ENCODE measurements around the gene KRIT1. TPM values are rescaled to one million over a fixed set of nuclear protein-coding genes. Genes with fewer than 3 reads are reported as not detected.
"Not testable (repeated sequence)": the region's sequence is repeated elsewhere in the genome, so short reads cannot be mapped to it uniquely, and the experiment has no call there.

Gene KRIT1
- total RNA-seq, 1 donor from 2014 or later: 43.0 TPM

DNA sequence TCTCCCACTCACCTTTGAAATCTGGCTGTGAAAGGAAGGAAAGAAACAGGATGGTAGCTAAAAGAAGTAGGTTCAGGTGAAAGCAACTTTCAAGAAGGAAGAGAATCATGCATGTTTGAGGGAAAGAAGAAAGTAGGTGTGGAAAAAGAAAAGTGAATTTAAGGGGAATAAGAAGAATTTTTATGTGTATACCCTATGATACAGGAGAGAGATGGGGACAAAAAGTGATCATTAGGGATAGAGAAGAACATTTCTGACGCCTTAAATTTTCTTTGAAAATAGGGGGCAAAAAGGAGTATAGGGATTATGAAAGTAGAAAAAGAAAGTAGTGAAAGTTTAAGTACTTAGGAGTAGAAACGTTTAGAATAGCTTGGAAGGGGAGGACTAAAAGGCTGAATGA is 15.2 kb downstream of the KRIT1 start:
- Mint-ChIP-seq H3K27ac (peak overlapping the region; percentile 4), H3K4me1 (ENCODE audit: low read depth) (peaks cover 6% of the 10 kb centered on the region), H3K9me3 (peaks cover 3% of the 10 kb centered on the region), H3K4me3 (ENCODE audit: low read depth) (no peak overlapping the region), H3K36me3 (ENCODE audit: low read depth) (peaks cover 77% of the 10 kb centered on the region), H3K27me3 (ENCODE audit: low read depth) (no peaks in the 10 kb centered on the region)
- DNase-seq (ENCODE audit: low spot score): no peak
- intact Hi-C loops (cut with micrococcal nuclease): no loop called here

DNA sequence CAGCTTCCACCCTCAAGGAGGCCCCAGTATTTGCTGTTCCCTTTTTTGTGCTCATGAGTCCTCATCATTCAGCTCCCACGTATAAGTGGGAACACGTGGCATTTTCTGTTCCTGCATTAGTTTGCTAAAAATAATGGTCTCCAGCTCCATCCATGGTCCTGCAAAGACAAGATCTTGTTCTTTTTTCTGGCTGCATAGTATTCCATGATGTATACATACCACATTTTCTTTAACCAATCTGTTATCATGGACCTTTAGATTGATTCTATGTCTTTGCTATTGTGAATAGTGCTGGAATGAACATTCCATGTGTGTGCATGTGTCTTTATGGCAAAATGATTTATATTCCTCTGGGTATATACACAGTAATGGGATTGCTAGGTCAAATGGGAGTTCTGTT is 17.0 kb downstream of the KRIT1 start:
- Mint-ChIP-seq H3K4me3 (ENCODE audit: low read depth) (no peak overlapping the region), H3K36me3 (ENCODE audit: low read depth) (peaks cover 69% of the 10 kb centered on the region), H3K9me3 (peaks cover 3% of the 10 kb centered on the region), H3K4me1 (ENCODE audit: low read depth) (peaks cover 6% of the 10 kb centered on the region), H3K27me3 (ENCODE audit: low read depth) (no peaks in the 10 kb centered on the region), H3K27ac (no peak overlapping the region)
- DNase-seq (ENCODE audit: low spot score): no peak
- intact Hi-C loops (cut with micrococcal nuclease): no loop called here

DNA sequence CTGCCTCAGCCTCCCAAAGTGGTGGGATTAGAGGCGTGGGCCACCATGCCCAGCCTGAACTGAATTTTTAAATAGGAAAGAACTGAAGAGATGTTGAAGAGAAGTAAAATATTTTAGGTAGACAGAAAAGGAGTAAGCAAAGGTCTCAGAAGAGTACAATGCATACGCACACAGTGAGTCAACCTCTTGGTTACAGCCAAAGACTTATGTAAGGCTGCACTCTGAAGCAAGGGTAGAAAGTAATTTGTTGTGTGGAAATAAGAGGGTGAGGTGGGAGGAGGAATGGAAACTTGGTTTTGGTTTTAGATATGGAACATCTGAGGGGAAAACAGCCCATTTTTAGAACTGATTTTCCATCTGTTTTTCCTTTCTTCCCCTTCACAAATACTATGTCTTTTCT is 17.6 kb downstream of the KRIT1 start:
- no peak for DNase-seq (ENCODE audit: low spot score)
- intact Hi-C loops (cut with micrococcal nuclease): no loop called here
- peak overlapping the region; percentile 67 for H3K27ac Mint-ChIP-seq
- H3K27me3 Mint-ChIP-seq (ENCODE audit: low read depth): no peaks in the 10 kb centered on the region
- peaks cover 3% of the 10 kb centered on the region for H3K9me3 Mint-ChIP-seq
- H3K4me3 Mint-ChIP-seq (ENCODE audit: low read depth): no peak overlapping the region
- H3K36me3 Mint-ChIP-seq (ENCODE audit: low read depth): peaks cover 67% of the 10 kb centered on the region
- H3K4me1 Mint-ChIP-seq (ENCODE audit: low read depth): peaks cover 6% of the 10 kb centered on the region

DNA sequence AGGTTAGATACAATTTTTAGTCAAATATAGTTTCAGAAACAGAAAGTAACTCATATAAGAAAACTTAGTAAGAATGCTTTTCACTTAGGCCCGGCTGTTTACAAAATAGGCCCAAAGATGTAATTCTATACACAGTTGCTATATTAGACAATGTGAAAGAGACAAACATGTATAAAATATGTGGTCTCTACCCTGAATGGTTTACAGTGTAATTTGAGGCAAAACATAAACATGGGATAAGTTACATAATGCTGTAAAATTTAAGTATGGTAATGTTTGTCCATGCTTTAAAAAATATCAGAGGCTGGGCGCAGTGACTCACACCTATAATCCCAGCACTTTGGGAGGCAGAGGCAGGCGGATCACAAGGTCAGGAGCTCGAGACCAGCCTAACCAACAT is 18.7 kb downstream of the KRIT1 start:
- H3K9me3 Mint-ChIP-seq: peaks cover 3% of the 10 kb centered on the region
- intact Hi-C loops (cut with micrococcal nuclease): no loop called here
- no peak overlapping the region for H3K4me3 Mint-ChIP-seq (ENCODE audit: low read depth)
- peaks cover 60% of the 10 kb centered on the region for H3K36me3 Mint-ChIP-seq (ENCODE audit: low read depth)
- peaks cover 6% of the 10 kb centered on the region for H3K4me1 Mint-ChIP-seq (ENCODE audit: low read depth)
- H3K27ac Mint-ChIP-seq: no peak overlapping the region
- H3K27me3 Mint-ChIP-seq (ENCODE audit: low read depth): no peaks in the 10 kb centered on the region
- no peak for DNase-seq (ENCODE audit: low spot score)

DNA sequence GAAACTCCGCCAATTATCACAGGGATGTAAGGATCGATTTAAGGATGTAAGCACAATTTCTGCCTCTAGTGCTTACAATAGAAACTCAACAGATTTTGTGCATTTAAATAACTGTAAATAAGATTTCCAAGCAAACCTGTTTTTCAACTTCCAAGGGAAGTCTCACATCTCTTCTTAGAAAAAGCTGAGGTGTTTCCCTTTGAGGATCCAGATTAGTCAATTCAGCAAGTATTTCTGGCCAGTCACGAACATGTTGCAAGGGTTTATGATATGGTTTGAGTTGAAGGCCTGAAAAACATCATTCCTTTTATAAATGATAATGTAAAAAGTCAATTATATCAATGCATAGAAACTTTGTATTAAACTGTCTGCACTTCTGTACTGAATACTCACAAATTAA is 23.9 kb downstream of the KRIT1 start:
- no peak for DNase-seq (ENCODE audit: low spot score)
- Mint-ChIP-seq H3K4me3 (ENCODE audit: low read depth) (no peak overlapping the region), H3K9me3 (no peaks in the 10 kb centered on the region), H3K27me3 (ENCODE audit: low read depth) (no peaks in the 10 kb centered on the region), H3K36me3 (ENCODE audit: low read depth) (peaks cover 62% of the 10 kb centered on the region), H3K27ac (no peak overlapping the region), H3K4me1 (ENCODE audit: low read depth) (no peaks in the 10 kb centered on the region)
- intact Hi-C loops (cut with micrococcal nuclease): no loop called here

DNA sequence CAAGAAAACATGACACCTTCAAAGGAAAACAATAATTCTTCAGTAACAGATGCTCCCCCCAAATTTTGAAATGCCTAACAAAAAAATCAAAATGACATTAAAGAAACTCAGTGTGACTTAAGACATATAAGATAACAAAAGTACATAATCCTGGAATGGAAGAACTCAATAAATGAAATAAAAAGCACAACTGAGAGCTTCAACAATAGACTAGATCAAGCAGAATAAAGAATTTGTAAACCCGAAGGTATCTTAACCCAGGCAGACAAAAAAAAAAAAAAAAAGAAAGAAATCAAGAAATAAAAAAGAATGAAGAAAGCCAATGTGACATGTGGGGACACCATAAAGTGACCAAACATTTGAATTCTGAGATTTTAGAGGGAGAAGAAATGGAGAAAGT is 39.0 kb downstream of the KRIT1 start:
- Mint-ChIP-seq H3K9me3 (peaks cover 42% of the 10 kb centered on the region), H3K27ac (no peak overlapping the region), H3K4me3 (ENCODE audit: low read depth) (no peak overlapping the region), H3K4me1 (ENCODE audit: low read depth) (peaks cover 16% of the 10 kb centered on the region), H3K36me3 (ENCODE audit: low read depth) (peaks cover 86% of the 10 kb centered on the region), H3K27me3 (ENCODE audit: low read depth) (no peaks in the 10 kb centered on the region)
- DNase-seq (ENCODE audit: low spot score): no peak
- intact Hi-C loops (cut with micrococcal nuclease): no loop called here

DNA sequence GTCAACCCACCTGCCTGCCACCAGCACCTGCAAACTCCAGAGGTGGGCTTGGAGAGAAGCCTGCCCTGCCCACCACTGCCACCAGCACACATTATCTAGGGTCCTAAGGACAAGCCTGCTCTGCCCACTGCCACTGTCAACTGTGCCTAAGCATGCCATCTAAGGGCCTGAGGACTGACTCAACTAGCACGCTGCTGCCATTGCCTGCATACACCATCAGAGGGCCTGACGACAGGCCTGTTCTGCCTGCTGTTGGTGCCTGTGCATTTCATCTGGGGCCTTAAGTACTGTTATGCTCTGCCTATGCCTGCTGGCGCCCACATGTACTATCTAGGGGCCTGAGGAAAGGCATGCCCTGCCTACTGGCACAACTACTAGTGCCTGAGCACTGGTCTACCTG is 39.7 kb downstream of the KRIT1 start:
- Mint-ChIP-seq H3K36me3 (ENCODE audit: low read depth) (peaks cover 81% of the 10 kb centered on the region), H3K4me1 (ENCODE audit: low read depth) (peaks cover 16% of the 10 kb centered on the region), H3K27me3 (ENCODE audit: low read depth) (no peaks in the 10 kb centered on the region), H3K27ac (no peak overlapping the region), H3K4me3 (ENCODE audit: low read depth) (no peak overlapping the region), H3K9me3 (peaks cover 39% of the 10 kb centered on the region)
- intact Hi-C loops (cut with micrococcal nuclease): no loop called here
- no peak for DNase-seq (ENCODE audit: low spot score)

DNA sequence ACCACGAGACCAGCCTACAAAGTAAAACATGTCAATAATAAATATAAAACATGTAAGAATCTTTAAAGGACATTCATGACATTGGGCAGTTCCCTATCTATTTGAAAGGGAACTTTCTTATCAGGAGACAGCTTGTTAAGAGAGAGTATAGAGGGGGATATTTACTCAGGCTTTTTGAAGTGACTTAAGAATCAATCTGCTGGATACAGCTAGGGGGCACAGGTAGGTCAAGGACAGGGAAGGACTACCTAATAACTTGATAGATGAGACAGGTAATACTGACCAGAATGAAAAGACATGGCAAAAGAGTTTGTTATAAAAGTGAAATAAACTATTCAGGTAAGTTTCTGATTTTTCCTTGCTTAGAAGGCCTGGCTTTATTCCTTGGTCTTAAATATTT is 44.9 kb downstream of the KRIT1 start:
- Mint-ChIP-seq H3K9me3 (no peaks in the 10 kb centered on the region), H3K4me1 (ENCODE audit: low read depth) (no peaks in the 10 kb centered on the region), H3K4me3 (ENCODE audit: low read depth) (no peak overlapping the region), H3K36me3 (ENCODE audit: low read depth) (peaks cover 65% of the 10 kb centered on the region), H3K27ac (no peak overlapping the region), H3K27me3 (ENCODE audit: low read depth) (no peaks in the 10 kb centered on the region)
- DNase-seq (ENCODE audit: low spot score): no peak
- intact Hi-C loops (cut with micrococcal nuclease): no loop called here

DNA sequence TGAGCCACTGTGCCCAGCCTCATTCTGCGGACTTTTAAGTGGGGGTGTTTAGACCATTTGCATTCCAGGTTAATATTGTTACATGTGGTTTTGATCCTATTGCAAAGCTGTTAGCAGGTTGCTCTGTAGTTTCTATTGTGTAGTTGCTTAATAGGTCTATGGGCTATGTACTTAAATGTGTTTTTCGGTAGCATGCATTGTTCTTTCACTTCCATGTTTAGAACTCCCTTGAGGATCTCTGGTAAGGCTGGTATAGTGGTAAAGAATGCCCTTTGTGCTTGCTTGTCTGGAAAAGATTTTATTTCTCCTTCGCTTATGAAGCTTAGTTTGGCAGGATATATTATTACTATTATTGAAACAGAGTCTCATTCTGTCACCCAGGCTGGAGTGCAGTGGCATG is 53.4 kb downstream of the KRIT1 start:
- Mint-ChIP-seq H3K4me3 (ENCODE audit: low read depth) (no peak overlapping the region), H3K36me3 (ENCODE audit: low read depth) (peaks cover 53% of the 10 kb centered on the region), H3K9me3 (peaks cover 48% of the 10 kb centered on the region), H3K27ac (no peak overlapping the region), H3K27me3 (ENCODE audit: low read depth) (no peaks in the 10 kb centered on the region), H3K4me1 (ENCODE audit: low read depth) (no peaks in the 10 kb centered on the region)
- intact Hi-C loops (cut with micrococcal nuclease): no loop called here
- DNase-seq (ENCODE audit: low spot score): no peak

DNA sequence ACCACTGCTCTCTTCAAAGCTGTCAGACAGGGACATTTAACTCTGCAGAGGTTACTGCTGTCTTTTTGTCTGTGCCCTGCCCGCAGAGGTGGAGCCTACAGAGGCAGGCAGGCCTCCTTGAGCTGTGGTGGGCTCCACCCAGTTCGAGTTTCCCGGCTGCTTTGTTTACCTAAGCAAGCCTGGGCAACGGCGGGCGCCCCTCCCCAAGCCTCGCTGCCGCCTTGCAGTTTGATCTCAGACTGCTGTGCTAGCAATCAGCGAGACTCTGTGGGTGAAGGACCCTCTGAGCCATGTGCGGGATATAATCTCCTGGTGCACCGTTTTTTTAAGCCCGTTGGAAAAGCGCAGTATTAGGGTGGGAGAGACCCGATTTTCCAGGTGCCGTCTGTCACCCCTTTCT is 56.5 kb downstream of the KRIT1 start:
- intact Hi-C loops (cut with micrococcal nuclease); H3K27ac Mint-ChIP-seq; H3K27me3 Mint-ChIP-seq (ENCODE audit: low read depth); DNase-seq (ENCODE audit: low spot score); H3K4me1 Mint-ChIP-seq (ENCODE audit: low read depth); H3K4me3 Mint-ChIP-seq (ENCODE audit: low read depth): not testable (repeated sequence)
- H3K36me3 Mint-ChIP-seq (ENCODE audit: low read depth): peaks cover 30% of the 10 kb centered on the region
- peaks cover 42% of the 10 kb centered on the region for H3K9me3 Mint-ChIP-seq

DNA sequence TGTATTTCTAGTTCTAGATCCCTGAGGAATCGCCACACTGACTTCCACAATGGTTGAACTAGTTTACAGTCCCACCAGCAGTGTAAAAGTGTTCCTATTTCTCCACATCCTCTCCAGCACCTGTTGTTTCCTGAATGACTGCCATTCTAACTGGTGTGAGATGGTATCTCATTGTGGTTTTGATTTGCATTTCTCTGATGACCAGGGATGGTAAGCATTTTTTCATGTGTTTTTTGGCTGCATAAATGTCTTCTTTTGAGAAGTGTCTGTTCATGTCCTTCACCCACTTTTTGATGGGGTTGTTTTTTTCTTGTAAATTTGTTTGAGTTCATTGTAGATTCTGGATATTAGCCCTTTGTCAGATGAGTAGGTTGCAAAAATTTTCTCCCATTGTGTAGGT is 61.4 kb downstream of the KRIT1 start:
- Mint-ChIP-seq H3K9me3 (peaks cover 10% of the 10 kb centered on the region), H3K27me3 (ENCODE audit: low read depth) (peaks cover 21% of the 10 kb centered on the region)
- DNase-seq (ENCODE audit: low spot score); H3K4me1 Mint-ChIP-seq (ENCODE audit: low read depth); H3K4me3 Mint-ChIP-seq (ENCODE audit: low read depth); H3K36me3 Mint-ChIP-seq (ENCODE audit: low read depth); H3K27ac Mint-ChIP-seq; intact Hi-C loops (cut with micrococcal nuclease): not testable (repeated sequence)

DNA sequence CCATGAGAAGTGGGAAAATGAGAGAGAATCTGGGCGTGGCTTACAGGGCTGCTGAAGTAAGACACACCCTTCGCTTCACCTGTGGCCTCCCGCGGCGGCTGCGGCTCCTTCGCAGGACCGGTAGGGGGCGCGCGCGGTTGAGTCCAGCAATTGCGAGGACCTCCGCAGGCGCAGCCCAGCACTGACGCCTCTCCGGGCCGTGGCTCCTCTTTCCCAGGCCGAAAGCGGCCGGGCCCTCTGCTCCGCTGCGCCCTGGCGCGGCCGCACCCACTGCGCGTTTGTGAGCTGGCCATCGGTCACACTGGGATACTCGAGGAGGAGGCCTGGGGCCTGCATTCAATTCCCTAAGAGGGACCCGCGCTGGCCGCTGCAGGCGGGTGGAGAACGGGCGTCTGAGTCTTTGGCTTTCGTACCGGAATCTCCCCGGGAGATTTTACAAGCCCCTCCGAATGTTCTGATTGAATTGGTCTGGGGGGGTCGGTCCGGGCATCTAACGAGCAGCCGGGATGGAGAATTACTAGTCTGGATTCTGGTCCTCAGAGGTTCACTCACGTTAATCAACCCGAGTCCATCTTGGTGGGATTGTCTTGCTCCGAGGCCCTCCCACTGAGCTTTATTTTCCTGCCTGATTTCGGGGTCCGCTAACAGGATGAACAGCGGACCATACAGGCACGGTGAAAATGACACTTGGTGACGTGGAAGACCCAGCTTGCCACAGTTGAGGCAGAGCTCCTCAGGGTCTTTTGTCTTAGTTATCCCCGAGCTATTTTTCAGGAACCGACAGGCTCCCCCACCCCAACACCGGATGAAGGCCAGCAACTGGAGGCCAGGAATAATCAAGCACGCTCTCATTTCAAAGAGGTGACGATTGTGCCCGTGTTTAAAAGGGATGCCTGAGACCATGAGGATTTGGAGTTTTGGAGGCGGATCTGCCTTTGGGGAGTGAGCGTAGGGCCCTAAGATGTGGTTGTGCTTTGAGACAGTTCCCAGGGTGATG is 66.5 kb downstream of the KRIT1 start, which contains the start of gene LRRD1:
LRRD1 (minus strand) TSS at position 215 of the 997 bp plus-strand sequence. CDS start 13,940 bp downstream, outside the sequence.
- Mint-ChIP-seq H3K36me3 (ENCODE audit: low read depth) (no peaks in the 10 kb centered on the region), H3K27me3 (ENCODE audit: low read depth) (peaks cover 27% of the 10 kb centered on the region), H3K9me3 (no peaks in the 10 kb centered on the region), H3K27ac (no peak within 1 kb of the TSS), H3K4me1 (ENCODE audit: low read depth) (peaks cover 9% of the 10 kb centered on the region), H3K4me3 (ENCODE audit: low read depth) (peak within 1 kb of the TSS; percentile 69)
- intact Hi-C loops (cut with micrococcal nuclease): loop anchor here (2.0 kb wide), 3 partner anchors 44 to 268 kb away; partner anchors contain the start of genes ANKIB1, CYP51A1, GATAD1 and KRIT1
- DNase-seq (ENCODE audit: low spot score): peak; percentile 85

DNA sequence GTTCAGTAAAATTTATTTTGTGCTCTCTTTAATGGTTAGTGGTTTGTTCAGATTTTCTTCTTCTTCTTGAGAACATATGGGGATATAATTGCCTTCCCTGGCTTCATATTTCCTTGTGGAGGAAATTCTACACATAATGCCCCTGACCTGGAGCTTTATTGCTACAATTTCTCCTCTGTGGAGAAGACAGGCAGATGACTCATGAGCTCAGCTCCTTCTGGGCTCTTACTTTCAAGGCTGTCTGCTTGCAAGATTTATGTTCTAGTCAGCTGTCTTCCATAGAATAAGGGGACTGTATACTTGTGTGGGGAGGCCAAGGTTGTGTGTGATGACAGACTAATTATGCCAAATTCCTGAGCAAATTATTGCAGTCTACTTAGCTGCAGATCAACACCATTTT is 68.4 kb downstream of the KRIT1 start:
- peaks cover 35% of the 10 kb centered on the region for H3K27me3 Mint-ChIP-seq (ENCODE audit: low read depth)
- H3K9me3 Mint-ChIP-seq: no peaks in the 10 kb centered on the region
- intact Hi-C loops (cut with micrococcal nuclease): no loop called here
- no peak overlapping the region for H3K27ac Mint-ChIP-seq
- no peak for DNase-seq (ENCODE audit: low spot score)
- H3K36me3 Mint-ChIP-seq (ENCODE audit: low read depth): no peaks in the 10 kb centered on the region
- H3K4me3 Mint-ChIP-seq (ENCODE audit: low read depth): no peak overlapping the region
- peaks cover 9% of the 10 kb centered on the region for H3K4me1 Mint-ChIP-seq (ENCODE audit: low read depth)
